ENCODE data around the gene KREMEN1.

Gene KREMEN1

GRCh38 chr22:29049655-29050263 lies 23.1 kb upstream of the KREMEN1 start:
- no peak for DNase-seq

DNA sequence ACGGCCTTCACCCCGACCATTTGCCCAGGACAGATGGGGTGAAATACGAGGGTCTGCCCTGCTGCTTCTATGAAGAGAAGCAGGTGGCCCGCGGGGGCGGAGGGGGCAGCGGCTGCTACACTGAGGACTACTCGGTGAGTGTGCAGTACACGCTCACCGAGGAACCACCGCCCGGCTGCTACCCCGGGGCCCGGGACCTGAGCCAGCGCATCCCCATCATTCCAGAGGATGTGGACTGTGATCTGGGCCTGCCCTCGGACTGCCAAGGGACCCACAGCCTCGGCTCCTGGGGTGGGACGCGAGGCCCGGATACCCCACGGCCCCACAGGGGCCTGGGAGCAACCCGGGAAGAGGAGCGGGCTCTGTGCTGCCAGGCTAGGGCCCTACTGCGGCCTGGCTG lies 22.4 kb upstream of the KREMEN1 start:
- no peak for DNase-seq

DNA sequence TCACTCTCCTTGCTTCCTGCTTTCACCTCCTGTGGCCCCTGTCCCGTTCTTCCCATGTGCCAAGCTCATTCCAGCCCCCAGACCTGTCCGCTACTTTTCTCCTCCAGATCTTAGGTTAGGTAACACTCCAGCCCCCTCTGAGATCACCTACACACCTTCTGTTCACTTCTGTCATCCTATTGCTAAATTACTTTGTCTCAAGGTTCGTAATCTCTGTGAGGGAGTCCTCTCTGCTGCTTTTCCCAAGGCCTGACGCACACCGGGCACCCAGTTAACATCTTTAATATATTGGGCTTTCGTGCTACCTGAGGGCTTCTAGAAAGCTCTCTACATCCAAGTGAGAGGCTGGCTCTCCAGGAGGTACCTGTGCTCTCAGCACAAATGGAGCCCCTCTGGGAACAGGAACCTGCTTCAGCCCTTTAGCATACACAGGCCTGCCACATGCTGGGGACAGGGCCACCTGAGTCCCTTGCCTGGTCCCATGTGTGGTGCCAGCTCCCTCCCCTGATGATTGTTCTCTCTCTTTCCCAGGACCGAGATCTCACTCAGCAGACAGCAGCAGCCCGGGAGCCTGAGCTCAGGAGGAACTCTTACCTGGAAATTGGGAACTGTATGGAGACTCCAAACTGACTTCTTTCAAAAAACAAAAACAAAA lies 19.7 kb upstream of the KREMEN1 start:
- DNase-seq = no peak

DNA sequence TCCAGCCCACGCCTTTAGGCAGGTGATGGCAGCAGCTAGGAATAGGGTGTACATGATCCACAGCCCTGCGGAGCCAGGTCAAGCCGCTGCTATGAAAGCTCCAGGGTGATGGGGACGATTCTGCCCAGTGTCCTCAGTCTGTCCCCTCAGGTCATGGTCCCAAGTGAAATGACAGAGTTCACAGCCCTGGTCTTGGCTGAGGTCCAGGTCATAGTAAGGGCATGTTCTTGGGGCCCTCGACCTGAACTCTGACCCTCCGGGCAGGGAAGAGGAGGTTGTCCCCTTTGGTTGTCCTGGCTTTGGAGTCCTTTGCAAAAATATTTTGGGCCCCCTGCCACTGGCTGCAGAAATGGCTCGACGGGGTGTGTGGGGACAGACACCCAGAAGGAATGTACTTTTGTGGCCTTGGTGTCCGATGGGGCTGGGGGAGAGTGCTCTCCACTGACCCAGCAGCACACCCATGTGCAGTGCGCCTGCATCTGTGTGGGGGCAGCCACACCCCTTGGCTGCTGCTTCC lies 18.5 kb upstream of the KREMEN1 start:
- DNase-seq = no peak

DNA sequence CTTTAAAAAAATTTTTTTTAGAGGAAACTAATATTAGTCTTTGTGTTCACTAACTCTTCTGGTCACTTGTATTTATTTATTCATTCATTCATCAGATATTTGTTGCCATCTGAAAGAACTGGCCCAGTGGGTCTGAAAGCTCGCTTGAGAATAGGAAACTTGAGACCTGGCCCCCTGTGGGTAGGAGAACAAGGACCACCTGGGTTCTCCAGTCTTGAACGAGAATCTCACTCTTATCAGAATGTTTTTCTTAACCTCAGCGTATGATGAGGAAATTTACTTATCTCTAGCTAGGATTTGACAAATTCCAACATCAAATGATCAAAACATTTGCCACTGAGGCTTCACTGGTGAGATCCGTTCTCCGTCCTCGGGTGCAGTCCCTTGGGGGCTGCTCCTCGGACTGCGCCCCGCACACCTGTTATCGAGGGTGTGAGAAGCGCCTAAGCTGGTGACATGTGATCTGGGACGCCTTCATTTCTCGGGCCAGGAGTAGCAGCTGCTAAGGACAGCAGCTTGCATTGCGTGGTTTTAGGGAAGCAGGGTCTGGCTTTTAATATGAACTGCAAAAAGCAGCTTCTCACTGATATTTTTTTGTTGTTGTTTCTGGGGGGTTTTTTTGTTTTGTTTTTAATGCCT lies 17.5 kb upstream of the KREMEN1 start:
- no peak for DNase-seq

DNA sequence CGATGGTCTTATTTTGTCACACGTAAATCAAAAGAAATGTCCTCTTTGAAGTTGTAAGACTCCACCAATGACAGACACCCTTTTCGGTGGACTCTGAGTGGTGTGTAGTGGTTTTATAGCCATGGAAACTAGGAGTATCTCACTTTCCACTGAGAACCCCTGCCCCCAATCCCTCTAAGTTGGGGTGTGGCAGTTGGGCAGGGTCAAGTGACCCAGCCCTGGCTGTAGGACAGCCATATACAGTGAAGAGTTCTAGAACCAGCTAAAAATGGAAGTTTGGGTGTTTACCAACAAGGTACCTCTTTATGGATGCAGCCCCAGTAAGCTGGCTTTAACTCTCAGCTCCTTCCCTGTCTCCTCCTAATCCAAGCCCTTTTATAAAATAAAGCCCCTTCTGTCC lies 16.4 kb upstream of the KREMEN1 start:
- DNase-seq = no peak

GRCh38 chr22:29060251-29060869 lies 12.5 kb upstream of the KREMEN1 start:
- DNase-seq = no peak

DNA sequence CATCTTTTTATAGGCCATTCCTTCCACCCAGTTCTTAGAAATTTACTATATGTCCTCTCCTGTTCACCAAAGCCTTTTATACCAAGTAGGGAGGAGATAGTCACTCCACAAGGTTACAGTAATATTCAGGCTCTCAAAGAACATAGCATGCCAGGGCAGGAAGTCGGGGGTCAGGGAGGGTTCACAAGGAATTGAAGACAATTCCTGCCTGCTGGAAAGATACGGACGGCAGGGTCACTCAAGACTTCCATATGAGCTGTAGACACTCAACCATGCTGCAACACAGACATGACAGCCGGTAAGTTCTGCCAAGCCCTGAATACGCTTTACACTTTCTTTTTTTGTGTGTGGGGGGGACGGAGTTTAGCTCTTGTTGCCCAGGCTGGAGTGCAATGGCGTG lies 11.9 kb upstream of the KREMEN1 start:
- DNase-seq = no peak

DNA sequence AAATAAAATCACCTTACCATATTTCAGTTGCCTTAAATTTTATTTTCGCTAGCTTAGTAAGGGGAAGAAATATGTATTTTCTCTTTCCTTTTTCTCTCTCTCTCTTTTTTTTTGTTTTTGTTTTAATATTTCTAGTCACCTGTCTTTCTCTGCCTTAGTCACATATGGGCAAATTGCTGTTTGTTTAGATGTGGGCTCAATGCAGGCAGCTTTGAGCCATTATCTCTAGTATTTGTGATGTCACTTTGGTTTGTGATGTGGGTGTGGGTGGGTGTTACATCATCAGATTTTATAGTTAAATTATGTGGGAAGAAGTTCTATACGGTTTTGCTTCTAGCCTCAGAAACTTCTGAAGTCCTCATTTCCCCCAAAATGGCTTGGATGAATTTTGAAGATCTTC lies 11.1 kb upstream of the KREMEN1 start, which contains the start of gene C22orf31:
Gene C22orf31, minus strand, starts transcription at position 59 of the 400 bp plus-strand sequence. Its CDS starts 39 bp downstream, at position 20.
- no peak for DNase-seq

DNA sequence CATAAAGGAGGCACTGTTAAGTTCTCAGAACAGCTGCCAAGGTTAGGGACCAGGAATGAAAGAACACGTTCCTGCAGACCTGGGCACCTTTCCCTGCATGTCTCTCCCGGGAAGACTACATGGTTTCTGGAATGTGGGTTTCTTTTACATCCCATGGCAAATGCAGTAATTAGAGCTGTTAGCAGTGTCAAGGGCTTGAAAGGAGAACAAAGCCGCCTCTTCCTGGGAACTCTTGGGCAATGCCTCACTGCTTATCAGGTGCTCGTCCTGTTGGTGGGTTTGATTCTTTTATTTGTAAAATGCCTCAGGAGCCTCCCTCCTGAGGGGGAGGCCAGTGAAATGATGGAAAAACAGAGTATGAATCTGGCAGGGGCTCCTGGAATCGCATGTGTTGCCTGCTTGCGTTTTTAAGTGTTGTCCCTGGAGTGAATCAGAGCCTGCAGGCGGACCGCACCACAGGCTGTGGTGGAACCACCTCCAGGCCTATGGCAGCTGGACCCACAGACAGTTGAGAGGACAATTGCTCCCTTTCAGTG lies 10.5 kb upstream of the KREMEN1 start:
- no peak for DNase-seq

DNA sequence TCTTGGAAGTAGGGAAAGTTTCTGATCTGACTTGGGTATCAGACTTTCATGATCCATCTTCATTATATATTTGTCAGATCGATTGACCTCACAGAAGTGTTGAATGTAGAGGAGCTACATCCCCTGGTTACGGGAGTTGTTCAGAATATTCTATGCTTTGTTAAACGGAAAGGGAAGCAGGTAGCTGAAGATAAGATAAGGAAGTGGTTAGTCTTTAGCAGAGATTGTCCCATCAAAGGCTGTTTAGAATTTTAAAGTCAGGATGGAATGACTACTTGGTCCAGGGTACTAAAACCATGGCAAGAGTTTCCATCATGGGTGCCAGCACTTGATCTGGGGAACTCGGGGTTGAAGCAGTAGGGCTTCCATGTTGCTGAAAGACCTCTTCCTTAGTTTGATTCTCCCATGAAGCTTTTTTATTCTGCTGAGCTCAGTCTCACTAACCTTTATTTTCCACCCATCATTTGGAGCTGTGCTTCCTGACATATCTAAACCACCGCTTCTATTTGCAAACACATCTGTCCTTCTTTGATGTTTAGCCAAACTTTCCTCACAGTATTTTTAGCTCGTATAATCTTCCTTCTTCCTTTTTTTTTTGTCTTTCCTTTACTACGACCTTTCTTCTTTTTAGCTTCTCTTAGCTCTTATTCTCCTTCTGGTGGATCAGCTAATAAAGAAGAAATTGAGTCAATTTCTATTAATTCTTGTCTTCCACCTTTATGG lies 7.2 kb upstream of the KREMEN1 start:
- no peak for DNase-seq

DNA sequence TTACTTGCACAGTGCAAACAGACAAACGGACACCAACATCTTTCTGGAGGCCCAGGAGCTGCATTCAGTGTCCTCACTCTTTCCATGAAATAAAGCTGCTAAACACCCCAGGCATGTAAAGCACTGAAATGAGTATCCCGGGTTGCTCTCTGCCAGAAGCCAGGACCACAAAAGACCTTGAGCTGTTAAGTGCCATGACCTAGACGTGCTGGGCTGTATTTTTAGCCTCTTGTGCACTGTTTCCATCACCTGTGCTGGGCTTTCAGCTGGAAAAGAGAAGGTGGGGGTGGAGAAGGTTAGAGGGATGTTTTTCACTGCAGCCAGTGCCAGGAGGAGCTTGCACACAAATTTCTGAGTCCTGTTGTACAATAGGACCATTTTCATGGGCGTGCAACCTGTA lies 3.4 kb upstream of the KREMEN1 start:
- DNase-seq = no peak

DNA sequence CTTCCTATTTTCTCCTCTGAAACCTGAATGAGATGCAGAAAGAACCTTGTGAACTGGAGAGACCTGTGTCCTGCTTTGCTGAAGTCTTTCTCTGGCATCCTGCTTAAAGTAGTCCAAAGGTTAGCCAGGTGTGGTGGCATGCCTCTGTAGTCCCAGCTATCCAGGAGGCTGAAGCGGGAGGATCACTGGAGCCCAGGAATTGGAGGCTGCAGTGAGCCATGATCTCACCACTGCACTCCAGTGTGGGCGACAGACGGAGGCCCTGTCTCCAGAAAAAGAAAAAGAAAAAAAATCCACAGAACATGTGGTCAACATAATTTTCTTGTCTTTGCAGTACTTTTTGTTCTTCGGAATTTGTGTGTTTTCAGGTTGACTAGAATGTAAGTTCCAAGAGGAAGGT lies 2.3 kb upstream of the KREMEN1 start:
- no peak for DNase-seq

DNA sequence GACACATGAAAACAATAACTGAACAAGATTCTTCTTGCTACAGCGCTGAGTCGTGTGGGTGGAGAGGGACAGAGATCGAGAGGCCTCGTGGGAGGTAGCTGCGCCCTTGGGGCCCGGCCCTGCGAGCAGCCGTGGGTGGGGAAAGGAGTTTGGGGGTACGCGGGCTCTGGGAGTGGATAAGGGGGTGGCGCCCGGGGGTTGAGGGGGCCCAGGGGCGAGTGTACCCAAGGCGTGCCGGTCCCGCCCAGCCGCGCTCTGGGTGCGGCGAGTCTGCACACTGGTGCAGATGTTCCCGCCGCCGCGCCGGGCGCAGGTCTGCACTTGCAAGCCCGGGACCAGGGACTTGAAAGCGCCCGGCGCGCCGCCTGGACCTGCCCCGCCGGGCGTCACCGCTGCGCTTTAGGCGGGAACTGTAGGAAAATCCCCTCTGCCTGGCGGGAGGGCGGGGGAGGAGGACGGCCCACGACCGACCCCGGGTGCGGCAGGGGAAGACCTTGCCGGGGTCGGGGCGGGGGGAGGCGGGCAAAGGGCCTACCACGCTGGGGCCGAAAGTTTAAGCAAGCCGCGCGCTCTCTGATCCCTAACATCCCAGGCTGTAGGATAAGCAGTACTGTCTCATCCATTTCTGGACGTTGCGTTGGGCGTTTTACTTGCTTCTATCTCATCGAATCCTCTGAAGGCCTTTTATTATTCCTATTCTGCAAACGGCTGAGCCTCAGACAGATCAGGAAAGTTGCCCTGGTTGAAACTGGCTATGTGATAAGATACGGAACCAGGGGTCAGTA lies 1.4 kb upstream of the KREMEN1 start:
- peak; percentile 29 to 56 for DNase-seq

DNA sequence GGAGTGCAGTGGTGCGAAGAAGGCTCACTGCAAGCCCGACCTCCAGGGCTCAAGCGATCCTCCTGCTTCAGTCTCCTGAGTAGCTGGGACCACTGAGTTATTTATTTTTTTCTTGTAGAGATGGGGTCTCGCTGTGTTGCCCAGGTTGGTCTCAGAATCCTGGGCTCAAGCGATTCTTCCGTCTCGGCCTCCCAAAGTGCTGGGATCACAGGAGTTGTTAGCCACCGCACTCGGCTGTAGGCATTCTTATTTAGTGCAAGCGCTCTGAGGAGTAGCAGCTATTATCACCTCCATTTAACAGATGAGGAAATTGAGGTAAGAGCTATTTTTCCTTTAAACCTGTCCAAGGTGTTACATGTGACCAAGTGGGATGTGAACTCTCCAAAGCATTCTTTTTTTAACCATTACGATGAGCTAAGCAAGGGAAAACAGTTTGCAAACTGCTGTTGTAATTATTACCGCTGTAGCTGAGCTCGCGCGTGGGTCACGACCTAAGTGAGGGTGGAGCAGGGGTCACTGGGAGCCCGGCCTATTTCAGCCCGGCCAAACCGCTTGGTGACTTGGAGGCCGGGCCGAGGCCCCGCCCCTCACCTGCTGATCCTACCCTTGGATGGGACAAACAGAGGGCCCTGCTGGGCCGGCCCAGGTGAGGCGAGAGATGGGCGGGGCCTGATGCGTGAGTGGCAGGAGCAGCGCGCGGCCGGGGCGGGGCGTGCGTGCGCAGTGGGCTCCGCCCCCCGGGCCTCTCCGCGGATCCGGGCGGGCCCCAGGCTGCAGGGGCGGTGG lies 449 bp upstream of the KREMEN1 start:
- DNase-seq = peak; percentile 81 to 90

DNA sequence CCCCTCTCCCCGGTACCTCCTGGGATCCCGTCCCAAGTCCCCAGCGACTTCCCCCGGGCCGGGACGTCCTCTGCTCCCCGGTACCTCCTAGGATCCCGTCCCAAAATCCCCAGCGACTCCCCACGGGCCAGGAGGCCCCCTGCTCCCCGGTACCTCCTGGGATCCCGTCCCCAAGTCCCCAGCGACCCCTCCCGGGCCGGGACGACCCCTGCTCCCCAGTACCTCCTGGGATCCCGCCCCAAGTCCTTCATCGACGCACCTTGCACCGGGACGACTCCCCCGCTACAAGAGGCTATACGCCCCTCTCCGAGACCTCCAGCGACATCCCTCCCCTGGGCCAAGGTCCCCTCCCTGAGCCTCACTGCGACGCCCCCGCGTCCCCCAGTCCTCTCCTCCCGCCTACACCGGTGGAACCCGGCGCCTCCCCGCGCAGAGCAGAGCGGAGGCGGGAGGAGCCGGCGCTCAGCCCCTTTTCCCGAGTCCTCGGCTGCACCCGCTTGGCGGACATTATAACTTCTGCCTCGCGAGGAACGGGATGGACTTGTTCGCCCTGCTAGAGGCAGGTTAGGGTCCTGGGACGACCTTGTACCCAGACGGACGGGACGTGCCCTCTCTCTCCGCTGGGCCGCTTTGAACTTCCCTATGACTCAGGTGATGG lies 912 bp downstream of the KREMEN1 start:
- peak; percentile 21 to 23 for DNase-seq

DNA sequence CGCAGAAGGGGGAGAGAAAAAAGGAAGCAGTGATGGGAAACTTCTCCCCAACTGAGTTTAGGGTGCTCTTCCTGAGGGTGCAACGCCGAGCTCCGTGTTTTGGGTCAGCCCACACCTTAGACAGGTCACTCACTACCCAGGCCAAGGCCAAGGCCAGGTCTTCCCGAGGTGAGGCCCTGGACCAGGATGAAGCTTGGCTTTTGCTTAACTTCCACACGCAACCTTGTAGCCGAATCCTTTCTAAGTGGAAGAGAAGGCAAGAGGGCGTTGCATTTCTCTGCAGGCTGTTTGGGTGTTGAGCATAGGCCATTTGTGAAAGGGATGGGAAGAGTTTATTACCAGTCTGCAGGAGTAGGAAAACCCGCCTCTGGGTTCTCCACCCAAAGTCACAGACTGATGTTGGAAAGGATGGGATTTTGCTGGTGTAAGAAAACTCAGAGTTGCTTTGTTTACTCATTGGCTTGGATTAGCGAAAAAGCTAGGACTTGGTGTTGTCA lies 1.5 kb downstream of the KREMEN1 start:
- DNase-seq = no peak

DNA sequence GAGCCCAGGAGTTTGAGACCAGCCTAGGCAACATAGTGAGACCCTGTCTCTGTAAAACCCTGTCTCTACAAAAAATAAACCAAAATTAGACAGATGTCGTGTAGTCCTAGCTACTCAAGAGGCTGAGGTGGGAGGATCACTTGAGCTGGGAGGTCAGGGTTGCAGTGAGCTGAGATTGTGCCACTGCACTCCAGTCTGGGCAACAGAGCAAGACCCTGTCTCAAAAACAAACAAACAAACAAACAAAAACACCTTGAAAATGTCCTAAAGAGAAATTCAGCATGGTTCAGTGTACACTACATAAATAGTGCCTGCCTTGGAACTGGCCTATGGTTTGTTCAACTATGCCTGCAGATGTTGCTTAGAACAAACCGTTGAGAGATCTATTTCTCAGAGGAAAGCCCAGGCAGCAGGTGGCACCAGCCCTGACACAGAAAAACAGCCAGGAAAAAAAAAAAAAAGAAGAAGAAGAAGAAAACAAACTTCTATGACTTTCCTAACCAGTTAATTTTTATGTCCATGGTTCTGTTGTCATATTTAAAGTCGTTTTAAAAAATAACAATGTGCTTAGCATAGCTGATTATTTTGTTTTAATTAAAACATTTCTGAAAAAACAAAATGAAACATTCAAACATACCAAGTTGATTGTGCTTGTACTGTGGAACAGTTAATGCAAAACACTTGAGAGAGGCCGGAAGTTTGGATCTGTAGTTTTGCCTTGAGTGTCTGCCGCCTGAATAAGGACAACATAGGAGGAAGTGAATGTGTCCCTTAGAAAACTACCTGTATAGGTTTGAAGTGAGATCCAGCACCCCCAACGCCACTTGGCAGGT lies 5.4 kb downstream of the KREMEN1 start:
- no peak for DNase-seq

- DNase-seq = no peak
Measured at GRCh38 chr22:29078869-29079207, 6.0 kb downstream of the KREMEN1 start.
